ENCODE measurements around the gene PTPRG. TPM values are rescaled to one million over a fixed set of nuclear protein-coding genes. Genes with fewer than 3 reads are reported as not detected.

Gene PTPRG
- total RNA-seq, 1 donor from 2014 or later, result 39.6 TPM

GRCh38 chr3:62024882-62025281, 463.5 kb downstream of the PTPRG start:
- FAIRE-seq (no peak), DNase-seq (ENCODE audit: low read depth) (no peak)
- no peak overlapping the region for H3K9ac ChIP-seq (ENCODE audit: low read length)
- no peaks in the 10 kb centered on the region for H3K79me2 ChIP-seq (ENCODE audit: insufficient read depth, low read length)
- no peak overlapping the region for H2AFZ ChIP-seq (ENCODE audit: low read depth, low read length)
- H3K27ac Mint-ChIP-seq (ENCODE audit: unreplicated experiment), result no peak overlapping the region
- TF ChIP-seq EZH2 (IDR thresholded peaks at IDR 0.05; ENCODE audit: insufficient read depth, low read length) (no peak), CTCF (IDR thresholded peaks at IDR 0.05; ENCODE audit: insufficient read depth, low read depth, low read length) (no peak)
- no peak overlapping the region for H3K4me2 ChIP-seq (ENCODE audit: low read length)
- H3K27me3 Mint-ChIP-seq (ENCODE audit: low read depth, unreplicated experiment), result no peaks in the 10 kb centered on the region
- no peak overlapping the region for H3K27ac ChIP-seq (ENCODE audit: low read depth, low read length)
- no peaks in the 10 kb centered on the region for H3K36me3 Mint-ChIP-seq (ENCODE audit: low read depth, unreplicated experiment)
- peaks cover 3% of the 10 kb centered on the region for H3K4me1 Mint-ChIP-seq (ENCODE audit: low read depth, unreplicated experiment)
- H3K4me1 ChIP-seq (ENCODE audit: insufficient read depth, low read length), result no peaks in the 10 kb centered on the region
- H3K9me3 Mint-ChIP-seq (ENCODE audit: unreplicated experiment), result no peaks in the 10 kb centered on the region
- peaks cover 6% of the 10 kb centered on the region for H4K20me1 ChIP-seq (ENCODE audit: insufficient read depth, low read length)
- no peaks in the 10 kb centered on the region for H3K27me3 ChIP-seq (ENCODE audit: insufficient read depth, low read length)
- H3K36me3 ChIP-seq (ENCODE audit: insufficient read depth, low read length), result no peaks in the 10 kb centered on the region
- H3K9me3 ChIP-seq (ENCODE audit: insufficient read depth, low read depth, low read length), result no peaks in the 10 kb centered on the region
- H3K4me3 ChIP-seq (ENCODE audit: insufficient read depth, low read depth, low read length), result no peak overlapping the region
- H3K4me3 Mint-ChIP-seq (ENCODE audit: unreplicated experiment), result no peak overlapping the region

- H3K27ac Mint-ChIP-seq (ENCODE audit: unreplicated experiment), result no peak overlapping the region
- Histone ChIP-seq H3K4me1 (ENCODE audit: insufficient read depth, low read length) (no peaks in the 10 kb centered on the region), H3K27ac (ENCODE audit: low read depth, low read length) (no peak overlapping the region), H3K79me2 (ENCODE audit: insufficient read depth, low read length) (no peaks in the 10 kb centered on the region), H2AFZ (ENCODE audit: low read depth, low read length) (no peak overlapping the region), H3K4me2 (ENCODE audit: low read length) (no peak overlapping the region), H4K20me1 (ENCODE audit: insufficient read depth, low read length) (peaks cover 6% of the 10 kb centered on the region), H3K36me3 (ENCODE audit: insufficient read depth, low read length) (no peaks in the 10 kb centered on the region), H3K27me3 (ENCODE audit: insufficient read depth, low read length) (no peaks in the 10 kb centered on the region), H3K4me3 (ENCODE audit: insufficient read depth, low read depth, low read length) (no peak overlapping the region), H3K9ac (ENCODE audit: low read length) (no peak overlapping the region), H3K9me3 (ENCODE audit: insufficient read depth, low read depth, low read length) (no peaks in the 10 kb centered on the region)
- H3K4me1 Mint-ChIP-seq (ENCODE audit: low read depth, unreplicated experiment), result peaks cover 3% of the 10 kb centered on the region
- H3K4me3 Mint-ChIP-seq (ENCODE audit: unreplicated experiment), result no peak overlapping the region
- FAIRE-seq (no peak), DNase-seq (ENCODE audit: low read depth) (no peak)
- no peak for TF ChIP-seq CTCF (IDR thresholded peaks at IDR 0.05; ENCODE audit: insufficient read depth, low read depth, low read length)
- no peak for TF ChIP-seq EZH2 (IDR thresholded peaks at IDR 0.05; ENCODE audit: insufficient read depth, low read length)
- H3K9me3 Mint-ChIP-seq (ENCODE audit: unreplicated experiment), result no peaks in the 10 kb centered on the region
- H3K36me3 Mint-ChIP-seq (ENCODE audit: low read depth, unreplicated experiment), result no peaks in the 10 kb centered on the region
- no peaks in the 10 kb centered on the region for H3K27me3 Mint-ChIP-seq (ENCODE audit: low read depth, unreplicated experiment)
Observed at GRCh38 chr3:62025913-62026312, 464.5 kb downstream of the PTPRG start.

- DNase-seq (ENCODE audit: low read depth) (no peak), FAIRE-seq (no peak)
- Histone ChIP-seq H4K20me1 (ENCODE audit: insufficient read depth, low read length) (peaks cover 6% of the 10 kb centered on the region), H3K4me3 (ENCODE audit: insufficient read depth, low read depth, low read length) (no peak overlapping the region), H3K36me3 (ENCODE audit: insufficient read depth, low read length) (no peaks in the 10 kb centered on the region), H3K27ac (ENCODE audit: low read depth, low read length) (no peak overlapping the region), H3K27me3 (ENCODE audit: insufficient read depth, low read length) (no peaks in the 10 kb centered on the region), H2AFZ (ENCODE audit: low read depth, low read length) (no peak overlapping the region), H3K4me1 (ENCODE audit: insufficient read depth, low read length) (no peaks in the 10 kb centered on the region), H3K9ac (ENCODE audit: low read length) (no peak overlapping the region), H3K4me2 (ENCODE audit: low read length) (no peak overlapping the region), H3K79me2 (ENCODE audit: insufficient read depth, low read length) (no peaks in the 10 kb centered on the region), H3K9me3 (ENCODE audit: insufficient read depth, low read depth, low read length) (no peaks in the 10 kb centered on the region)
- TF ChIP-seq CTCF (IDR thresholded peaks at IDR 0.05; ENCODE audit: insufficient read depth, low read depth, low read length), result no peak
- no peak overlapping the region for H3K4me3 Mint-ChIP-seq (ENCODE audit: unreplicated experiment)
- no peaks in the 10 kb centered on the region for H3K27me3 Mint-ChIP-seq (ENCODE audit: low read depth, unreplicated experiment)
- peaks cover 3% of the 10 kb centered on the region for H3K4me1 Mint-ChIP-seq (ENCODE audit: low read depth, unreplicated experiment)
- H3K27ac Mint-ChIP-seq (ENCODE audit: unreplicated experiment), result no peak overlapping the region
- H3K36me3 Mint-ChIP-seq (ENCODE audit: low read depth, unreplicated experiment), result no peaks in the 10 kb centered on the region
- H3K9me3 Mint-ChIP-seq (ENCODE audit: unreplicated experiment), result no peaks in the 10 kb centered on the region
Observed at GRCh38 chr3:62027241-62027640, 465.9 kb downstream of the PTPRG start.
